Osteoblast (primary cell): ENCODE results near the gene KRTAP4-12. TPM values are rescaled to one million over a fixed set of nuclear protein-coding genes. Genes with fewer than 3 reads are reported as not detected.
A peak's percentile ranks its signal among the peaks of the same experiment; 100 is the strongest.
"Not testable (repeated sequence)": the region's sequence is repeated elsewhere in the genome, so short reads cannot be mapped to it uniquely, and the experiment has no call there.

Source experiments
- DNase-seq: peaks from one replicate; pipeline ENCODE4 v3.0.0; 2011; ENCODE audit warnings: low spot score, mixed read lengths; ENCODE audit not compliant: insufficient read length; ENCODE audit errors: missing footprints
- H2AFZ ChIP-seq: 2 replicates; pipeline ENCODE4 v1.6.0; 2011; ENCODE audit warnings: mild to moderate bottlenecking, low read length
- H3K27ac ChIP-seq: 2 replicates; pipeline ENCODE4 v1.5.1; 2011; ENCODE audit warnings: mild to moderate bottlenecking, low read depth, low read length, moderate library complexity
- H3K27me3 ChIP-seq: 2 replicates; pipeline ENCODE4 v1.6.0; 2012; ENCODE audit warnings: mild to moderate bottlenecking, control low read depth, inconsistent platforms, low read length, moderate library complexity; ENCODE audit not compliant: insufficient read depth
- H3K36me3 ChIP-seq: 2 replicates; pipeline ENCODE4 v1.5.1; 2011; ENCODE audit warnings: mild to moderate bottlenecking, low read length, control low read depth, moderate library complexity; ENCODE audit not compliant: insufficient read depth
- H3K4me1 ChIP-seq: 2 replicates; pipeline ENCODE4 v1.5.1; 2011; ENCODE audit warnings: mild to moderate bottlenecking, low read length, control low read depth, moderate library complexity; ENCODE audit not compliant: insufficient read depth
- H3K4me2 ChIP-seq: 2 replicates; pipeline ENCODE4 v1.6.0; 2011; ENCODE audit warnings: mild to moderate bottlenecking, low read length; ENCODE audit not compliant: insufficient read depth
- H3K4me3 ChIP-seq: fragments of 200-600 bp; sonication (generic); 3 replicates; pipeline ENCODE4 v1.5.1; 2012; ENCODE audit warnings: mild to moderate bottlenecking, low read length, inconsistent platforms; ENCODE audit not compliant: insufficient read depth
- H3K79me2 ChIP-seq: 2 replicates; pipeline ENCODE4 v1.6.0; 2012; ENCODE audit warnings: mild to moderate bottlenecking, low read length, control low read depth, inconsistent platforms; ENCODE audit not compliant: insufficient read depth
- H3K9me3 ChIP-seq: 2 replicates; pipeline ENCODE4 v1.5.1; 2011; ENCODE audit warnings: low read depth, low read length, control low read depth
- H4K20me1 ChIP-seq: 2 replicates; pipeline ENCODE4 v1.6.0; 2012; ENCODE audit warnings: mild to moderate bottlenecking, low read length, control low read depth; ENCODE audit not compliant: insufficient read depth
- CTCF ChIP-seq: IDR thresholded peaks from 2 replicates; pipeline ENCODE4 v1.5.1; 2011; ENCODE audit warnings: mild to moderate bottlenecking, low read depth, low read length, moderate library complexity; ENCODE audit errors: extremely low read depth
- total RNA-seq: library from RNA; depleted of rRNA; stranded (reverse); fragments of >200 nt; gene quantifications from 2 replicates; pipeline ENCODE4 v1.2.3, GENCODE V29; 2012

KRTAP4-12 gene
- total RNA-seq, 1 donor: not detected

GRCh38 chr17:41098042-41098441, 25.9 kb downstream of the KRTAP4-12 start, which contains the start of gene KRTAP4-8:
Gene KRTAP4-8, minus strand, starts transcription at chr17:41098142. Its CDS starts 58 bp downstream, at chr17:41098084.
- Histone ChIP-seq H3K36me3 (no peaks in the 10 kb centered on the region), H3K9me3 (no peaks in the 10 kb centered on the region), H3K4me1 (peaks cover 29% of the 10 kb centered on the region), H3K4me3 (no peak within 1 kb of the TSS), H3K27ac (peak within 1 kb of the TSS; percentile 59), H3K4me2 (peak within 1 kb of the TSS; percentile 20), H4K20me1 (no peaks in the 10 kb centered on the region), H3K27me3 (no peaks in the 10 kb centered on the region), H3K79me2 (no peaks in the 10 kb centered on the region), H2AFZ (peak within 1 kb of the TSS; percentile 76)
- DNase-seq: no peak
- no peak for TF ChIP-seq CTCF

- H2AFZ ChIP-seq: no peak overlapping the region
- H3K79me2 ChIP-seq: no peaks in the 10 kb centered on the region
- no peaks in the 10 kb centered on the region for H3K27me3 ChIP-seq
- no peaks in the 10 kb centered on the region for H3K36me3 ChIP-seq
- H3K4me1 ChIP-seq: peaks cover 23% of the 10 kb centered on the region
- no peaks in the 10 kb centered on the region for H3K9me3 ChIP-seq
- H3K27ac ChIP-seq: no peak overlapping the region
- no peak for TF ChIP-seq CTCF
- no peak overlapping the region for H3K4me2 ChIP-seq
- no peaks in the 10 kb centered on the region for H4K20me1 ChIP-seq
- no peak for DNase-seq
- no peak overlapping the region for H3K4me3 ChIP-seq
Observed at GRCh38 chr17:41096055-41096454, 27.9 kb downstream of the KRTAP4-12 start.

- not testable (repeated sequence) for H3K9me3 ChIP-seq, H3K79me2 ChIP-seq, H3K4me3 ChIP-seq, H3K4me1 ChIP-seq, H3K27ac ChIP-seq, H3K27me3 ChIP-seq, H3K4me2 ChIP-seq, H4K20me1 ChIP-seq, H3K36me3 ChIP-seq, H2AFZ ChIP-seq, DNase-seq
Observed at GRCh38 chr17:41088760-41089352, 35.1 kb downstream of the KRTAP4-12 start.

- not testable (repeated sequence) for H3K4me3 ChIP-seq, H3K27me3 ChIP-seq, H3K9me3 ChIP-seq, DNase-seq, H3K79me2 ChIP-seq, H4K20me1 ChIP-seq, H3K36me3 ChIP-seq, H2AFZ ChIP-seq
- Histone ChIP-seq H3K4me1 (peaks cover 11% of the 10 kb centered on the region), H3K4me2 (peak within 1 kb of the TSS; percentile 32), H3K27ac (peak within 1 kb of the TSS; percentile 23)
Observed at GRCh38 chr17:41084100-41084856, 39.7 kb downstream of the KRTAP4-12 start, which contains the start of gene KRTAP4-7. Gene KRTAP4-7, plus strand, starts transcription at chr17:41084150. Its CDS starts 57 bp downstream, at chr17:41084207.

GRCh38 chr17:41083427-41083826, 40.6 kb downstream of the KRTAP4-12 start:
- H2AFZ ChIP-seq, H3K27me3 ChIP-seq, H4K20me1 ChIP-seq, DNase-seq, H3K9me3 ChIP-seq, H3K36me3 ChIP-seq, H3K4me3 ChIP-seq, H3K79me2 ChIP-seq: not testable (repeated sequence)
- Histone ChIP-seq H3K27ac (peak overlapping the region; percentile 23), H3K4me1 (peaks cover 11% of the 10 kb centered on the region), H3K4me2 (peak overlapping the region; percentile 32)
